ENCODE data around the gene EIF2B1.
A peak's percentile ranks its signal among the peaks of the same experiment; 100 is the strongest.
"Not testable (repeated sequence)": the region's sequence is repeated elsewhere in the genome, so short reads cannot be mapped to it uniquely, and the experiment has no call there.

Gene EIF2B1

GRCh38 chr12:123607756-123608155, 25.7 kb downstream of the EIF2B1 start:
- Histone ChIP-seq H3K4me3 (ENCODE audit: low read length) (no peak overlapping the region), H3K27me3 (ENCODE audit: insufficient read depth, low read length) (no peaks in the 10 kb centered on the region), H3K36me3 (ENCODE audit: insufficient read depth, low read length) (peaks cover 72% of the 10 kb centered on the region), H3K9me3 (ENCODE audit: low read length) (no peaks in the 10 kb centered on the region), H2AFZ (ENCODE audit: low read depth, low read length) (no peak overlapping the region), H3K4me1 (ENCODE audit: insufficient read depth, low read length) (peaks cover 8% of the 10 kb centered on the region)

GRCh38 chr12:123603495-123603894, 30.0 kb downstream of the EIF2B1 start:
- not testable (repeated sequence) for H2AFZ ChIP-seq (ENCODE audit: low read depth, low read length); H3K27me3 ChIP-seq (ENCODE audit: insufficient read depth, low read length); H3K9me3 ChIP-seq (ENCODE audit: low read length)
- H3K4me1 ChIP-seq (ENCODE audit: insufficient read depth, low read length), result peaks cover 12% of the 10 kb centered on the region
- H3K4me3 ChIP-seq (ENCODE audit: low read length), result peak overlapping the region; percentile 95
- peaks cover 42% of the 10 kb centered on the region for H3K36me3 ChIP-seq (ENCODE audit: insufficient read depth, low read length)

- peak overlapping the region; percentile 95 for H3K4me3 ChIP-seq (ENCODE audit: low read length)
- peaks cover 12% of the 10 kb centered on the region for H3K4me1 ChIP-seq (ENCODE audit: insufficient read depth, low read length)
- peak overlapping the region; percentile 55 for H2AFZ ChIP-seq (ENCODE audit: low read depth, low read length)
- H3K9me3 ChIP-seq (ENCODE audit: low read length), result no peaks in the 10 kb centered on the region
- H3K27me3 ChIP-seq (ENCODE audit: insufficient read depth, low read length), result no peaks in the 10 kb centered on the region
- peaks cover 39% of the 10 kb centered on the region for H3K36me3 ChIP-seq (ENCODE audit: insufficient read depth, low read length)
Observed at GRCh38 chr12:123602651-123603195, 30.8 kb downstream of the EIF2B1 start.

GRCh38 chr12:123601602-123602489, 31.6 kb downstream of the EIF2B1 start, which contains the start of gene DDX55:
Gene DDX55 (plus strand): TSS chr12:123602099. CDS start chr12:123602149, 50 bp downstream.
- Histone ChIP-seq H2AFZ (ENCODE audit: low read depth, low read length) (peak within 1 kb of the TSS; percentile 55), H3K4me1 (ENCODE audit: insufficient read depth, low read length) (peaks cover 12% of the 10 kb centered on the region), H3K36me3 (ENCODE audit: insufficient read depth, low read length) (peaks cover 39% of the 10 kb centered on the region)

GRCh38 chr12:123599721-123600120, 33.8 kb downstream of the EIF2B1 start:
- Histone ChIP-seq H3K27me3 (ENCODE audit: insufficient read depth, low read length) (no peaks in the 10 kb centered on the region), H3K4me1 (ENCODE audit: insufficient read depth, low read length) (peaks cover 12% of the 10 kb centered on the region), H3K36me3 (ENCODE audit: insufficient read depth, low read length) (peaks cover 41% of the 10 kb centered on the region), H3K4me3 (ENCODE audit: low read length) (no peak overlapping the region), H3K9me3 (ENCODE audit: low read length) (no peaks in the 10 kb centered on the region), H2AFZ (ENCODE audit: low read depth, low read length) (no peak overlapping the region)

More at GRCh38 chr12:123601602-123602489, 31.6 kb downstream of the EIF2B1 start, which contains the start of gene DDX55:
- Histone ChIP-seq H3K9me3 (ENCODE audit: low read length) (no peaks in the 10 kb centered on the region), H3K27me3 (ENCODE audit: insufficient read depth, low read length) (no peaks in the 10 kb centered on the region), H3K4me3 (ENCODE audit: low read length) (peak within 1 kb of the TSS; percentile 95)

- Histone ChIP-seq H3K4me3 (ENCODE audit: low read length) (no peak overlapping the region), H2AFZ (ENCODE audit: low read depth, low read length) (no peak overlapping the region), H3K27me3 (ENCODE audit: insufficient read depth, low read length) (no peaks in the 10 kb centered on the region), H3K36me3 (ENCODE audit: insufficient read depth, low read length) (peaks cover 43% of the 10 kb centered on the region), H3K4me1 (ENCODE audit: insufficient read depth, low read length) (peaks cover 12% of the 10 kb centered on the region), H3K9me3 (ENCODE audit: low read length) (no peaks in the 10 kb centered on the region)
Observed at GRCh38 chr12:123599310-123599709, 34.2 kb downstream of the EIF2B1 start.

GRCh38 chr12:123598522-123598921, 35.0 kb downstream of the EIF2B1 start:
- Histone ChIP-seq H3K9me3 (ENCODE audit: low read length) (no peaks in the 10 kb centered on the region), H3K4me3 (ENCODE audit: low read length) (no peak overlapping the region), H3K4me1 (ENCODE audit: insufficient read depth, low read length) (peaks cover 12% of the 10 kb centered on the region), H2AFZ (ENCODE audit: low read depth, low read length) (no peak overlapping the region), H3K27me3 (ENCODE audit: insufficient read depth, low read length) (no peaks in the 10 kb centered on the region), H3K36me3 (ENCODE audit: insufficient read depth, low read length) (peaks cover 47% of the 10 kb centered on the region)

GRCh38 chr12:123597100-123597499, 36.4 kb downstream of the EIF2B1 start:
- no peak overlapping the region for H3K4me3 ChIP-seq (ENCODE audit: low read length)
- H3K9me3 ChIP-seq (ENCODE audit: low read length), result no peaks in the 10 kb centered on the region
- no peaks in the 10 kb centered on the region for H3K27me3 ChIP-seq (ENCODE audit: insufficient read depth, low read length)
- H2AFZ ChIP-seq (ENCODE audit: low read depth, low read length), result no peak overlapping the region
- peaks cover 2% of the 10 kb centered on the region for H3K4me1 ChIP-seq (ENCODE audit: insufficient read depth, low read length)
- H3K36me3 ChIP-seq (ENCODE audit: insufficient read depth, low read length), result peaks cover 60% of the 10 kb centered on the region

GRCh38 chr12:123595729-123596128, 37.8 kb downstream of the EIF2B1 start:
- Histone ChIP-seq H3K9me3 (ENCODE audit: low read length) (no peaks in the 10 kb centered on the region), H2AFZ (ENCODE audit: low read depth, low read length) (no peak overlapping the region), H3K27me3 (ENCODE audit: insufficient read depth, low read length) (no peaks in the 10 kb centered on the region), H3K36me3 (ENCODE audit: insufficient read depth, low read length) (peaks cover 71% of the 10 kb centered on the region), H3K4me3 (ENCODE audit: low read length) (no peak overlapping the region), H3K4me1 (ENCODE audit: insufficient read depth, low read length) (no peaks in the 10 kb centered on the region)

- peaks cover 7% of the 10 kb centered on the region for H3K4me1 ChIP-seq (ENCODE audit: insufficient read depth, low read length)
- H3K36me3 ChIP-seq (ENCODE audit: insufficient read depth, low read length), result peaks cover 86% of the 10 kb centered on the region
- H3K9me3 ChIP-seq (ENCODE audit: low read length), result no peaks in the 10 kb centered on the region
- no peak overlapping the region for H2AFZ ChIP-seq (ENCODE audit: low read depth, low read length)
- H3K27me3 ChIP-seq (ENCODE audit: insufficient read depth, low read length), result no peaks in the 10 kb centered on the region
- H3K4me3 ChIP-seq (ENCODE audit: low read length), result no peak overlapping the region
Observed at GRCh38 chr12:123591702-123592481, 41.6 kb downstream of the EIF2B1 start.

GRCh38 chr12:123580772-123581171, 52.7 kb downstream of the EIF2B1 start:
- Histone ChIP-seq H3K27me3 (ENCODE audit: insufficient read depth, low read length) (no peaks in the 10 kb centered on the region), H3K9me3 (ENCODE audit: low read length) (peaks cover 7% of the 10 kb centered on the region), H3K4me3 (ENCODE audit: low read length) (no peak overlapping the region)

GRCh38 chr12:123578829-123579228, 54.7 kb downstream of the EIF2B1 start:
- H3K36me3 ChIP-seq (ENCODE audit: insufficient read depth, low read length); H2AFZ ChIP-seq (ENCODE audit: low read depth, low read length); H3K4me1 ChIP-seq (ENCODE audit: insufficient read depth, low read length); H3K4me3 ChIP-seq (ENCODE audit: low read length); H3K27me3 ChIP-seq (ENCODE audit: insufficient read depth, low read length); H3K9me3 ChIP-seq (ENCODE audit: low read length): not testable (repeated sequence)

More at GRCh38 chr12:123580772-123581171, 52.7 kb downstream of the EIF2B1 start:
- peaks cover 10% of the 10 kb centered on the region for H3K36me3 ChIP-seq (ENCODE audit: insufficient read depth, low read length)
- peaks cover 15% of the 10 kb centered on the region for H3K4me1 ChIP-seq (ENCODE audit: insufficient read depth, low read length)
- H2AFZ ChIP-seq (ENCODE audit: low read depth, low read length), result no peak overlapping the region

GRCh38 chr12:123578243-123578642, 55.2 kb downstream of the EIF2B1 start:
- Histone ChIP-seq H3K9me3 (ENCODE audit: low read length) (peaks cover 7% of the 10 kb centered on the region), H3K27me3 (ENCODE audit: insufficient read depth, low read length) (no peaks in the 10 kb centered on the region), H2AFZ (ENCODE audit: low read depth, low read length) (no peak overlapping the region), H3K36me3 (ENCODE audit: insufficient read depth, low read length) (peaks cover 7% of the 10 kb centered on the region), H3K4me3 (ENCODE audit: low read length) (no peak overlapping the region), H3K4me1 (ENCODE audit: insufficient read depth, low read length) (peaks cover 5% of the 10 kb centered on the region)
